HG02798 (cell line): Measurements from ENCODE around the gene INSYN2B.
"Not testable (repeated sequence)": the region's sequence is repeated elsewhere in the genome, so short reads cannot be mapped to it uniquely, and the experiment has no call there.

Source experiments
- ATAC-seq: cut with Tn5 transposase; IDR thresholded peaks from one replicate; pipeline ENCODE4 v1.9.1; 2021; ENCODE audit warnings: mild to moderate bottlenecking; ENCODE audit not compliant: unreplicated experiment, poor library complexity

The INSYN2B gene

GRCh38 chr5:169864483-169864882, 115.8 kb downstream of the INSYN2B start:
- no peak for ATAC-seq

GRCh38 chr5:169862391-169862811, 117.9 kb downstream of the INSYN2B start:
- ATAC-seq: no peak

- no peak for ATAC-seq
Observed at GRCh38 chr5:169861934-169862333, 118.4 kb downstream of the INSYN2B start.

GRCh38 chr5:169861433-169861832, 118.9 kb downstream of the INSYN2B start:
- no peak for ATAC-seq

GRCh38 chr5:169860585-169860984, 119.7 kb downstream of the INSYN2B start:
- no peak for ATAC-seq

- ATAC-seq: no peak
Observed at GRCh38 chr5:169856571-169856970, 123.7 kb downstream of the INSYN2B start.

GRCh38 chr5:169851321-169851850, 128.9 kb downstream of the INSYN2B start:
- ATAC-seq: no peak

- ATAC-seq: no peak
Observed at GRCh38 chr5:169850409-169850808, 129.9 kb downstream of the INSYN2B start.

GRCh38 chr5:169848792-169849191, 131.5 kb downstream of the INSYN2B start:
- no peak for ATAC-seq

GRCh38 chr5:169848271-169848670, 132.0 kb downstream of the INSYN2B start:
- no peak for ATAC-seq

- no peak for ATAC-seq
Observed at GRCh38 chr5:169847519-169847918, 132.8 kb downstream of the INSYN2B start.

GRCh38 chr5:169842699-169843098, 137.6 kb downstream of the INSYN2B start:
- ATAC-seq: no peak

GRCh38 chr5:169840405-169840804, 139.9 kb downstream of the INSYN2B start:
- ATAC-seq: no peak

- peak; percentile 83 for ATAC-seq
Observed at GRCh38 chr5:169838688-169839087, 141.6 kb downstream of the INSYN2B start.

- ATAC-seq: no peak
Observed at GRCh38 chr5:169837686-169838085, 142.6 kb downstream of the INSYN2B start.

- no peak for ATAC-seq
Observed at GRCh38 chr5:169836835-169837536, 143.3 kb downstream of the INSYN2B start.

- ATAC-seq: not testable (repeated sequence)
Observed at GRCh38 chr5:169834540-169834939, 145.8 kb downstream of the INSYN2B start.

GRCh38 chr5:169833681-169834292, 146.5 kb downstream of the INSYN2B start:
- ATAC-seq: not testable (repeated sequence)

- no peak for ATAC-seq
Observed at GRCh38 chr5:169832845-169833244, 147.4 kb downstream of the INSYN2B start.

- no peak for ATAC-seq
Observed at GRCh38 chr5:169832304-169832703, 148.0 kb downstream of the INSYN2B start.

GRCh38 chr5:169831331-169831730, 149.0 kb downstream of the INSYN2B start:
- ATAC-seq: no peak

GRCh38 chr5:169828385-169828784, 151.9 kb downstream of the INSYN2B start:
- no peak for ATAC-seq
